ENCODE results near the gene DAGLA. TPM values are rescaled to one million over a fixed set of nuclear protein-coding genes. Genes with fewer than 3 reads are reported as not detected.

DAGLA gene
- total RNA-seq, 4 donors from 2014 or later = 1.1 to 5.4 (median 3.0) TPM

DNA sequence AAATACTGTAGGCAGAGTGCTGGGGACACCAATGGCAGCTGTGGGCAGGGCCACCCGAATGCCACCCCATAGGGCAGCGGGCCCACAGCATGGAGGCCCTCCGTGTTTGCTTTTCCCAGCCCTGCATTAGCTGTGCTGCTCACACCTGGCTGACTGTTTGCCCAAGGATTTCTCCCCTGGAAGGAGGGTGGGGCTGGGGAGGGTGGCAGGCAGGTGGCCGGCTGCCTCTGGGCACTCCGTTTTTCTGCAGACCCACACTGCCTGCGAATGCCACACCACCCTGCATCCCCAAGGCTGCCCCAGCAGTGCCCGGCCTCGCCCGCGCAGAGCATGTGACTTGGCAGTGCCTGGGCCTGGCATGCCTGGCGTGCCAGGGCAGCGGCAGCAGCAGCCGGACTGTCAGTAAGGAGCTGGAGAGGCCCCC lies 19.6 kb downstream of the DAGLA start:
- no peak for DNase-seq (ENCODE audit: low spot score in 2 of 2)
- H3K27me3 ChIP-seq = no peaks in the 10 kb centered on the region
- TF ChIP-seq EP300 (IDR thresholded peaks at IDR 0.05) (peak; percentile 39 to 77), POLR2A (IDR thresholded peaks at IDR 0.05) (no peak)
- TF ChIP-seq, protein P1, sequence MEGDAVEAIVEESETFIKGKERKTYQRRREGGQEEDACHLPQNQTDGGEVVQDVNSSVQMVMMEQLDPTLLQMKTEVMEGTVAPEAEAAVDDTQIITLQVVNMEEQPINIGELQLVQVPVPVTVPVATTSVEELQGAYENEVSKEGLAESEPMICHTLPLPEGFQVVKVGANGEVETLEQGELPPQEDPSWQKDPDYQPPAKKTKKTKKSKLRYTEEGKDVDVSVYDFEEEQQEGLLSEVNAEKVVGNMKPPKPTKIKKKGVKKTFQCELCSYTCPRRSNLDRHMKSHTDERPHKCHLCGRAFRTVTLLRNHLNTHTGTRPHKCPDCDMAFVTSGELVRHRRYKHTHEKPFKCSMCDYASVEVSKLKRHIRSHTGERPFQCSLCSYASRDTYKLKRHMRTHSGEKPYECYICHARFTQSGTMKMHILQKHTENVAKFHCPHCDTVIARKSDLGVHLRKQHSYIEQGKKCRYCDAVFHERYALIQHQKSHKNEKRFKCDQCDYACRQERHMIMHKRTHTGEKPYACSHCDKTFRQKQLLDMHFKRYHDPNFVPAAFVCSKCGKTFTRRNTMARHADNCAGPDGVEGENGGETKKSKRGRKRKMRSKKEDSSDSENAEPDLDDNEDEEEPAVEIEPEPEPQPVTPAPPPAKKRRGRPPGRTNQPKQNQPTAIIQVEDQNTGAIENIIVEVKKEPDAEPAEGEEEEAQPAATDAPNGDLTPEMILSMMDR (IDR thresholded peaks at IDR 0.05) = no peak
- WGBS, 2 donors = 72 to 78% methylated on average over 10 to 13 of the region's 13 CpGs
- no peaks in the 10 kb centered on the region for H3K9me3 ChIP-seq
- H3K36me3 ChIP-seq = no peaks in the 10 kb centered on the region
- H3K27ac ChIP-seq = peak overlapping the region; percentile 65 to 90 (median 74)
- no peak overlapping the region for H3K4me3 ChIP-seq
- peaks cover 0 to 69% (median 64%) of the 10 kb centered on the region in 4 donors for H3K4me1 ChIP-seq

DNA sequence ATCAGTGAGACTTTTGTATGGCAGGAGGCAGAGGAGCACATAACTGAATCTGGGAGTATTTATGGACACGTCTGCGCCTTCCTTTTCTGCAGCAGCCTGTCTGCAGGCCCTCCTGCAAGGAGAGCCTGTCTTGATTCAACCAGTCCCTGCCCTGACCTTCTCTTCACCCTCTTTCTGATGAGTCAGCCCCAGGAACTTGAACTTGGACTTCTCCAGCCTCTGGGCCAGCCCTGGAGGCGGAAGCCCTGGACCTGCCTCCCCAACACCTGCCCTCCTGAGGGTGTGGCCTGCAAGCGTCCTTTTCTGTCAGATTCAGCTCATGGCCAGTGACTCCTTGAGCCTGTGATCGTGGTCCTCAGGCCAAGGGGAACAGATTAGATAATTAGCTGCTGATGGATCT lies 20.0 kb downstream of the DAGLA start:
- Histone ChIP-seq H3K9me3 (no peaks in the 10 kb centered on the region), H3K4me1 (peaks cover 0 to 65% (median 59%) of the 10 kb centered on the region in 4 donors), H3K4me3 (no peak overlapping the region), H3K27ac (peak overlapping the region; percentile 65 to 90 (median 74)), H3K27me3 (no peaks in the 10 kb centered on the region), H3K36me3 (no peaks in the 10 kb centered on the region)
- TF ChIP-seq, protein P1 (IDR thresholded peaks at IDR 0.05) = no peak
- TF ChIP-seq POLR2A (IDR thresholded peaks at IDR 0.05) (no peak), EP300 (IDR thresholded peaks at IDR 0.05) (no peak)
- DNase-seq (ENCODE audit: low spot score in 2 of 2) = no peak
- 17 to 33% methylated on average over 5 of the region's 5 CpGs for WGBS, 2 donors

DNA sequence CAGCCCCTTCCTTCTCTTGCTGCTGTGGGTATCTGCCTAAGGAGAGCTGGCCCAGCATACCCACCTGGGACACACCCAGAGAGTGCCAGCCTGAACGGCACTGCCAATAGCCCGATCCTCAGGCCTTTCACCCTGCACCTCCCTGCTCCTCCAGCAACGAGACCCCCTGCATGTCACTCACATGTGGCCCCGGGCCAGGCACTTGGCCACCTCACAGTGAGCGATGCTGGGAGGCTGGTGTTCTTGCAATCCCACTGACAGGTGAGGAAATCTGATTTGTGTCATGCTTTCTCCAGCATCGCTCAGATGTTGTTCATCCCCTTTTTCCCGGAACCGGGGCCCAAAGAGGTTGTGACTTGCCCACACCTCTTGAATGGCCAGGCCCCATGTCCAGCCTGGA lies 20.5 kb downstream of the DAGLA start:
- TF ChIP-seq, protein P1 (IDR thresholded peaks at IDR 0.05) = no peak
- TF ChIP-seq EP300 (IDR thresholded peaks at IDR 0.05) (no peak), POLR2A (IDR thresholded peaks at IDR 0.05) (no peak)
- H3K9me3 ChIP-seq = no peaks in the 10 kb centered on the region
- H3K4me1 ChIP-seq = peaks cover 0 to 59% (median 54%) of the 10 kb centered on the region in 4 donors
- H3K27ac ChIP-seq = peak overlapping the region; percentile 65 to 90 (median 74)
- no peak for DNase-seq (ENCODE audit: low spot score in 2 of 2)
- H3K4me3 ChIP-seq = no peak overlapping the region
- 80 to 84% methylated on average over 8 of the region's 8 CpGs for WGBS, 2 donors
- H3K27me3 ChIP-seq = no peaks in the 10 kb centered on the region
- H3K36me3 ChIP-seq = no peaks in the 10 kb centered on the region

DNA sequence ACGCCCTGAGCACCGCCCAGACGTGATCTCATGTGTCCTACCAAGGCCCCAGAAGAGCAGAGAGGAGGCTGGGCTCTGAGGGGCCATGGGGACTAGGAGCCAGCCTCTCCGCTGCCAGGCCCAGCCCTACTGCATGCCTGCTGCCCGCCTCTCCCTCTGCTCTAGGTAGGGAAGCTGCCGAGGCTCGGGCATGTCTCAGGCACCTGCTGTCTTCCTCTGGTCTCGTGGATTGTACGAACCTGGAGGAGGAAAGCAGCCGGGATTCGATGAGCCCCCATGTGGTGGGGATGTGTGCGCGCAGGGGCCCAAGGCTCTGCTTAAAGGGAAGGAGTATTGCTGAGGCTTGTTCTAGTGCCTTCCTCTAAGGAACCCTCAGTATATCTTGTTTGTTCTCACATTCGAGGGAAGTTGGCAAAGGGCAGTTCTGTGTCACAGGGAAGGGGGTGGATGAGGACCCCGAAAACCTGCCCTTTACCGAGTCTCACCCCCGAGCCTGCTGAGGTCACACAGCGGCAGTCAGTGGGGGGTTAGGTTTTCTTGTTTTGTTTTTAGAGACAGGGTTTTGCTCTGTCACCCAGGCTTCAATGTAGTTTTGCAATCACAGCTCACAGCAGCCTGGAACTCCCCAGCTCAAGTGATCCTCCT lies 21.2 kb downstream of the DAGLA start:
- Histone ChIP-seq H3K27ac (peak overlapping the region; percentile 65 to 90 (median 74)), H3K9me3 (no peaks in the 10 kb centered on the region), H3K36me3 (no peaks in the 10 kb centered on the region), H3K4me3 (no peak overlapping the region), H3K27me3 (no peaks in the 10 kb centered on the region), H3K4me1 (peaks cover 0 to 53% (median 49%) of the 10 kb centered on the region in 4 donors)
- TF ChIP-seq, protein P1 (IDR thresholded peaks at IDR 0.05) = peak in 4 of 5 experiments; percentile 8 to 25 (median 19)
- TF ChIP-seq POLR2A (IDR thresholded peaks at IDR 0.05) = no peak
- 56 to 59% methylated on average over 18 of the region's 18 CpGs for WGBS, 2 donors
- no peak for DNase-seq (ENCODE audit: low spot score in 2 of 2)

DNA sequence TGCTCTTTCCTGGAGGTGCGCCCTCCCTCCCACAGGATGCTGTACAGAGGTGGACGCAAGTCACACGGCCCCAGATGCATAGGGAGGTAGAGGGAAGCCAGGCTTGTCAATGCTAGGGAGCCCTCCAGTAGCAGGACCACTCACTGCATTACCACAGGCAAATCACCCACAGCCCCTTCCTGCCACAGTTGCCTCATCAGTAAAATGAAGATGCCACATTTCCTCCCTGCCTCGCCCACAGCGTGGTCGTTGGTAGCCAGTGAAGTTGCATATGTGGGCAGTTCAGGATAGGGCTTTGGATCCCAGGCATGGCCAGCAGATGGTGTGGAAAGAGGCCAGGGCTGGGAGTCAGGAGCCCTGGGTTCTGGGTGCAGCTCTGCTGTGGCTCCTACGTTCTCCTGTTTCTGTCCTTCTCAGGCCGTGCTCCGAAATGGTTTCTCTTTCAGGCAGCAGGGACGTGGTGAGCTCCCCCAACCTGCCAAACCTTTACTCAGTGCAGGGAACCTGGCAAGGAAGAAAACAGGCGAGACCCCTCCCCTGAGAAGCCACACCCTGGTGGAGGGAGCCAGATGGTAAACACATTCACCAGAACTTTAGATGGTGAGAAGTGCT lies 22.6 kb downstream of the DAGLA start:
- Histone ChIP-seq H3K36me3 (no peaks in the 10 kb centered on the region), H3K4me1 (peaks cover 0 to 39% (median 35%) of the 10 kb centered on the region in 4 donors), H3K9me3 (no peaks in the 10 kb centered on the region), H3K4me3 (no peak overlapping the region), H3K27me3 (no peaks in the 10 kb centered on the region), H3K27ac (peak overlapping the region in 2 of 4 donors; percentile 14 to 58)
- TF ChIP-seq EP300 (IDR thresholded peaks at IDR 0.05) (no peak), POLR2A (IDR thresholded peaks at IDR 0.05) (no peak)
- TF ChIP-seq, protein P1 (IDR thresholded peaks at IDR 0.05) = no peak
- WGBS, 2 donors = 85 to 86% methylated on average over 10 to 11 of the region's 11 CpGs
- no peak for DNase-seq (ENCODE audit: low spot score in 2 of 2)

All from tibial nerve (tissue), 4 donors.